HepG2 (cell line): ENCODE data around the gene GSPT1. TPM values are rescaled to one million over a fixed set of nuclear protein-coding genes. Genes with fewer than 3 reads are reported as not detected.

Source experiments
- AGO2 ChIP-seq: fragments of 200-400 bp; formaldehyde crosslinking; optimal IDR thresholded peaks from 2 replicates; pipeline ENCODE3; 2017; ENCODE audit warnings: mild to moderate bottlenecking, low read depth, low read length, moderate library complexity
- IKZF5 ChIP-seq: IDR thresholded peaks from 2 replicates; pipeline ENCODE4 v1.6.1; 2018; ENCODE audit warnings: missing genetic modification reagents, mild to moderate bottlenecking, missing compliant biosample characterization
- KDM6A ChIP-seq: IDR thresholded peaks from 2 replicates; pipeline ENCODE4 v1.6.1; 2016; ENCODE audit warnings: low read depth
- MAF1 ChIP-seq: sonication (generic); formaldehyde crosslinking; IDR thresholded peaks from 2 replicates; pipeline ENCODE4 v1.5.0; 2020; ENCODE audit warnings: missing genetic modification reagents, borderline replicate concordance
- NCOA5 ChIP-seq: sonication (generic); formaldehyde crosslinking; IDR thresholded peaks from 2 replicates; pipeline ENCODE4 v1.4.0; 2020; ENCODE audit warnings: missing genetic modification reagents
- SALL1 ChIP-seq: sonication (generic); formaldehyde crosslinking; IDR thresholded peaks from 2 replicates; pipeline ENCODE4 v1.8.0; 2022; ENCODE audit warnings: mild to moderate bottlenecking, missing genetic modification reagents
- ZC3H13 ChIP-seq: sonication (generic); formaldehyde crosslinking; IDR thresholded peaks from 2 replicates; pipeline ENCODE4 v1.8.1; 2023; ENCODE audit warnings: mild to moderate bottlenecking, missing genetic modification reagents, moderate library complexity
- ZC3H4 ChIP-seq: sonication (generic); formaldehyde crosslinking; IDR thresholded peaks from 2 replicates; pipeline ENCODE4 v1.4.0; 2020; ENCODE audit warnings: missing genetic modification reagents, borderline replicate concordance
- ZFAT ChIP-seq: sonication (generic); formaldehyde crosslinking; conservative IDR thresholded peaks from 2 replicates; pipeline ENCODE4 v1.8.1; 2023; ENCODE audit warnings: missing genetic modification reagents, inconsistent platforms
- ZNF274 ChIP-seq: sonication (generic); formaldehyde crosslinking; IDR thresholded peaks from 2 replicates; pipeline ENCODE4 v1.5.1; 2020; ENCODE audit warnings: mild to moderate bottlenecking, missing genetic modification reagents
- ZNF30 ChIP-seq: sonication (generic); formaldehyde crosslinking; IDR thresholded peaks from 2 replicates; pipeline ENCODE4 v1.5.0; 2020; ENCODE audit warnings: mild to moderate bottlenecking, missing genetic modification reagents
- ZNF383 ChIP-seq: sonication (generic); formaldehyde crosslinking; IDR thresholded peaks from 2 replicates; pipeline ENCODE4 v1.4.0; 2020; ENCODE audit warnings: missing genetic modification reagents, mild to moderate bottlenecking, borderline replicate concordance
- ZNF687 ChIP-seq: sonication (generic); formaldehyde crosslinking; IDR thresholded peaks from 2 replicates; pipeline ENCODE4 v1.5.1; 2020; ENCODE audit warnings: mild to moderate bottlenecking, missing genetic modification reagents, moderate library complexity
- ZNF841 ChIP-seq: sonication (generic); formaldehyde crosslinking; IDR thresholded peaks from 2 replicates; pipeline ENCODE4 v1.8.1; 2023; ENCODE audit warnings: missing genetic modification reagents, borderline replicate concordance
- ZSCAN21 ChIP-seq: sonication (generic); formaldehyde crosslinking; IDR thresholded peaks from 2 replicates; pipeline ENCODE4 v1.8.0; 2022; ENCODE audit warnings: mild to moderate bottlenecking, missing genetic modification reagents, moderate library complexity, borderline replicate concordance
- ZZZ3 ChIP-seq: sonication (generic); formaldehyde crosslinking; IDR thresholded peaks from 2 replicates; pipeline ENCODE4 v1.4.0; 2020; ENCODE audit warnings: missing genetic modification reagents, mild to moderate bottlenecking, borderline replicate concordance
- polyA plus RNA-seq, 8 experiments: library from polyadenylated mRNA; depleted of rRNA in 3 of 8; stranded (reverse) in 7 of 8; unstranded in 1 of 8; fragments of >200 nt; fragmentation: Illumina TruSeq in 4 of 8; extraction: Trizol in 4 of 8; gene quantifications; 2 replicates each; pipeline versions ENCODE4 v1.2.1 to v1.2.3, GENCODE V29; 2011 to 2016; ENCODE audit warnings: low read depth in 4 of 8, missing spikeins in 1 of 8, mixed read lengths in 1 of 8; ENCODE audit not compliant: insufficient read depth in 1 of 8
- total RNA-seq, 5 experiments: library from RNA; depleted of rRNA; stranded (reverse); fragments of >200 nt; fragmentation: Illumina TruSeq; extraction: Trizol; gene quantifications; 2 replicates each; pipeline ENCODE4 v1.2.3, GENCODE V29; 2016; ENCODE audit warnings: low read depth in 1 of 5
- TF ChIP-seq, protein P1 (sequence below): sonication (generic); formaldehyde crosslinking; IDR thresholded peaks from 2 replicates; pipeline ENCODE4 v1.4.0; 2020; ENCODE audit warnings: missing genetic modification reagents, borderline replicate concordance
- TF ChIP-seq, protein P2 (sequence below): sonication (generic); formaldehyde crosslinking; IDR thresholded peaks from 2 replicates; pipeline ENCODE4 v1.4.0; 2020; ENCODE audit warnings: missing genetic modification reagents, mild to moderate bottlenecking, borderline replicate concordance

GSPT1 gene
- total and polyA plus RNA-seq, 2 of the 13 experiments (the other 11 are each of a cell fraction or from before 2014, with no cell fraction given) = 120 to 316 TPM

GRCh38 chr16:11835309-11835708, 80.4 kb downstream of the GSPT1 start (continued):
- TF ChIP-seq ZNF383 (CRISPR knock-in tag) (no peak), ZFAT (CRISPR knock-in tag) (no peak), ZNF687 (CRISPR knock-in tag) (peak; percentile 25; the same call in 1 of the 2 replicates), ZNF274 (no peak), ZNF30 (CRISPR knock-in tag) (no peak), SALL1 (CRISPR knock-in tag) (no peak; the same call in 1 of the 2 replicates), ZNF841 (CRISPR knock-in tag) (no peak), KDM6A (CRISPR knock-in tag) (no peak), ZC3H13 (no peak), ZC3H4 (0 out of 2 replicates have a peak, but pooled peaks have one; percentile 40), IKZF5 (CRISPR knock-in tag) (no peak), MAF1 (no peak), ZSCAN21 (CRISPR knock-in tag) (no peak), ZZZ3 (CRISPR knock-in tag) (no peak), AGO2 (peak; percentile 90), NCOA5 (CRISPR knock-in tag) (no peak)
- TF ChIP-seq, protein P1, sequence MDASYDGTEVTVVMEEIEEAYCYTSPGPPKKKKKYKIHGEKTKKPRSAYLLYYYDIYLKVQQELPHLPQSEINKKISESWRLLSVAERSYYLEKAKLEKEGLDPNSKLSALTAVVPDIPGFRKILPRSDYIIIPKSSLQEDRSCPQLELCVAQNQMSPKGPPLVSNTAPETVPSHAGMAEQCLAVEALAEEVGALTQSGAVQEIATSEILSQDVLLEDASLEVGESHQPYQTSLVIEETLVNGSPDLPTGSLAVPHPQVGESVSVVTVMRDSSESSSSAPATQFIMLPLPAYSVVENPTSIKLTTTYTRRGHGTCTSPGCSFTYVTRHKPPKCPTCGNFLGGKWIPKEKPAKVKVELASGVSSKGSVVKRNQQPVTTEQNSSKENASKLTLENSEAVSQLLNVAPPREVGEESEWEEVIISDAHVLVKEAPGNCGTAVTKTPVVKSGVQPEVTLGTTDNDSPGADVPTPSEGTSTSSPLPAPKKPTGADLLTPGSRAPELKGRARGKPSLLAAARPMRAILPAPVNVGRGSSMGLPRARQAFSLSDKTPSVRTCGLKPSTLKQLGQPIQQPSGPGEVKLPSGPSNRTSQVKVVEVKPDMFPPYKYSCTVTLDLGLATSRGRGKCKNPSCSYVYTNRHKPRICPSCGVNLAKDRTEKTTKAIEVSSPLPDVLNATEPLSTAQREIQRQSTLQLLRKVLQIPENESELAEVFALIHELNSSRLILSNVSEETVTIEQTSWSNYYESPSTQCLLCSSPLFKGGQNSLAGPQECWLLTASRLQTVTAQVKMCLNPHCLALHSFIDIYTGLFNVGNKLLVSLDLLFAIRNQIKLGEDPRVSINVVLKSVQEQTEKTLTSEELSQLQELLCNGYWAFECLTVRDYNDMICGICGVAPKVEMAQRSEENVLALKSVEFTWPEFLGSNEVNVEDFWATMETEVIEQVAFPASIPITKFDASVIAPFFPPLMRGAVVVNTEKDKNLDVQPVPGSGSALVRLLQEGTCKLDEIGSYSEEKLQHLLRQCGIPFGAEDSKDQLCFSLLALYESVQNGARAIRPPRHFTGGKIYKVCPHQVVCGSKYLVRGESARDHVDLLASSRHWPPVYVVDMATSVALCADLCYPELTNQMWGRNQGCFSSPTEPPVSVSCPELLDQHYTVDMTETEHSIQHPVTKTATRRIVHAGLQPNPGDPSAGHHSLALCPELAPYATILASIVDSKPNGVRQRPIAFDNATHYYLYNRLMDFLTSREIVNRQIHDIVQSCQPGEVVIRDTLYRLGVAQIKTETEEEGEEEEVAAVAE (CRISPR knock-in tag) = no peak
- TF ChIP-seq, protein P2, sequence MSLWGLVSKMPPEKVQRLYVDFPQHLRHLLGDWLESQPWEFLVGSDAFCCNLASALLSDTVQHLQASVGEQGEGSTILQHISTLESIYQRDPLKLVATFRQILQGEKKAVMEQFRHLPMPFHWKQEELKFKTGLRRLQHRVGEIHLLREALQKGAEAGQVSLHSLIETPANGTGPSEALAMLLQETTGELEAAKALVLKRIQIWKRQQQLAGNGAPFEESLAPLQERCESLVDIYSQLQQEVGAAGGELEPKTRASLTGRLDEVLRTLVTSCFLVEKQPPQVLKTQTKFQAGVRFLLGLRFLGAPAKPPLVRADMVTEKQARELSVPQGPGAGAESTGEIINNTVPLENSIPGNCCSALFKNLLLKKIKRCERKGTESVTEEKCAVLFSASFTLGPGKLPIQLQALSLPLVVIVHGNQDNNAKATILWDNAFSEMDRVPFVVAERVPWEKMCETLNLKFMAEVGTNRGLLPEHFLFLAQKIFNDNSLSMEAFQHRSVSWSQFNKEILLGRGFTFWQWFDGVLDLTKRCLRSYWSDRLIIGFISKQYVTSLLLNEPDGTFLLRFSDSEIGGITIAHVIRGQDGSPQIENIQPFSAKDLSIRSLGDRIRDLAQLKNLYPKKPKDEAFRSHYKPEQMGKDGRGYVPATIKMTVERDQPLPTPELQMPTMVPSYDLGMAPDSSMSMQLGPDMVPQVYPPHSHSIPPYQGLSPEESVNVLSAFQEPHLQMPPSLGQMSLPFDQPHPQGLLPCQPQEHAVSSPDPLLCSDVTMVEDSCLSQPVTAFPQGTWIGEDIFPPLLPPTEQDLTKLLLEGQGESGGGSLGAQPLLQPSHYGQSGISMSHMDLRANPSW = no peak
